K562 (cell line): Measurements from ENCODE around the gene ERCC1. TPM values are rescaled to one million over a fixed set of nuclear protein-coding genes. Genes with fewer than 3 reads are reported as not detected.
A peak's percentile ranks its signal among the peaks of the same experiment; 100 is the strongest.

ENCODE experiments used
- BCOR ChIP-seq: fragments of 450-650 bp; IDR thresholded peaks from 2 replicates; pipeline ENCODE4 v1.6.1; 2016
- HNRNPH1 ChIP-seq: fragments of 200-400 bp; formaldehyde crosslinking; optimal IDR thresholded peaks from 2 replicates; pipeline ENCODE3; 2017; ENCODE audit warnings: low read depth, mild to moderate bottlenecking, low read length, moderate library complexity
- MXI1 ChIP-seq: IDR thresholded peaks from 2 replicates; pipeline ENCODE4 v1.6.1; 2011; ENCODE audit warnings: low read depth, mild to moderate bottlenecking, improper control_type of control experiment, low read length
- POLR2B ChIP-seq: fragments of 450-650 bp; IDR thresholded peaks from 2 replicates; pipeline ENCODE4 v1.6.1; 2018; ENCODE audit warnings: low read depth; ENCODE audit not compliant: partially characterized antibody
- RFX7 ChIP-seq: fragments of 250-450 bp; sonication (Bioruptor Pico); IDR thresholded peaks from 2 replicates; pipeline ENCODE4 v1.5.1; 2021; ENCODE audit warnings: mild to moderate bottlenecking
- TCF3 ChIP-seq: sonication (generic); formaldehyde crosslinking; IDR thresholded peaks from 2 replicates; pipeline ENCODE4 v1.4.0; 2020; ENCODE audit warnings: mild to moderate bottlenecking, missing genetic modification reagents
- ZNF140 ChIP-seq: fragments of 250-450 bp; sonication (Bioruptor Pico); IDR thresholded peaks from 2 replicates; pipeline ENCODE4 v1.8.0; 2021; ENCODE audit warnings: moderate library complexity, mild to moderate bottlenecking, inconsistent platforms
- ZNF184 ChIP-seq: sonication (generic); formaldehyde crosslinking; IDR thresholded peaks from 2 replicates; pipeline ENCODE4 v1.5.0; 2020; ENCODE audit warnings: missing genetic modification reagents
- ZNF24 ChIP-seq: fragments of 450-650 bp; IDR thresholded peaks from 2 replicates; pipeline ENCODE4 v1.6.1; 2016
- ZNF444 ChIP-seq: fragments of 250-450 bp; sonication (Bioruptor Pico); IDR thresholded peaks from 2 replicates; pipeline ENCODE4 v1.4.0; 2020; ENCODE audit warnings: mild to moderate bottlenecking, moderate library complexity
- polyA plus RNA-seq, 8 experiments: library from polyadenylated mRNA; depleted of rRNA in 4 of 8; stranded (reverse) in 5 of 8; unstranded in 3 of 8; fragments of >200 nt; fragmentation: Nextera tagmentation in 2 of 8; fragmentation: Illumina TruSeq in 1 of 8; extraction: Ambion mirVana in 2 of 8; extraction: Trizol in 1 of 8; gene quantifications; 2 replicates each; pipeline versions ENCODE4 v1.2.1 to v1.2.3, GENCODE V29; 2011 to 2014; ENCODE audit warnings: inconsistent platforms in 1 of 8, missing spikeins in 1 of 8
- total RNA-seq, 7 experiments: library from RNA; depleted of rRNA in 6 of 7; stranded (reverse); fragments of >200 nt in 6 of 7; fragmentation: Illumina TruSeq in 2 of 7; extraction: Trizol in 2 of 7; gene quantifications; 2 replicates each; pipeline versions ENCODE4 v1.2.1 to v1.2.3, GENCODE V29; 2011 to 2021; ENCODE audit warnings: low replicate concordance in 1 of 7
- TF ChIP-seq, protein P1 (sequence below): fragments of 250-450 bp; sonication (Bioruptor Pico); IDR thresholded peaks from 2 replicates; pipeline ENCODE4 v1.4.0; 2020
- TF ChIP-seq, protein P2 (sequence below): sonication (generic); formaldehyde crosslinking; IDR thresholded peaks from 2 replicates; pipeline ENCODE4 v1.8.1; 2023; ENCODE audit warnings: mild to moderate bottlenecking, missing genetic modification reagents
- TF ChIP-seq, protein P3 (sequence below): fragments of 250-450 bp; sonication (Bioruptor Pico); IDR thresholded peaks from 2 replicates; pipeline ENCODE4 v1.5.0; 2021; ENCODE audit warnings: mild to moderate bottlenecking, moderate library complexity
- TF ChIP-seq, protein P4 (sequence below): fragments of 450-650 bp; IDR thresholded peaks from 2 replicates; pipeline ENCODE4 v1.6.1; 2016; ENCODE audit warnings: low read depth

The ERCC1 gene
- total and polyA plus RNA-seq, 9 of the 15 experiments (the other 6 are each of a cell fraction or from before 2014, with no cell fraction given): 9.3 to 92.6 (median 60.0) TPM

DNA sequence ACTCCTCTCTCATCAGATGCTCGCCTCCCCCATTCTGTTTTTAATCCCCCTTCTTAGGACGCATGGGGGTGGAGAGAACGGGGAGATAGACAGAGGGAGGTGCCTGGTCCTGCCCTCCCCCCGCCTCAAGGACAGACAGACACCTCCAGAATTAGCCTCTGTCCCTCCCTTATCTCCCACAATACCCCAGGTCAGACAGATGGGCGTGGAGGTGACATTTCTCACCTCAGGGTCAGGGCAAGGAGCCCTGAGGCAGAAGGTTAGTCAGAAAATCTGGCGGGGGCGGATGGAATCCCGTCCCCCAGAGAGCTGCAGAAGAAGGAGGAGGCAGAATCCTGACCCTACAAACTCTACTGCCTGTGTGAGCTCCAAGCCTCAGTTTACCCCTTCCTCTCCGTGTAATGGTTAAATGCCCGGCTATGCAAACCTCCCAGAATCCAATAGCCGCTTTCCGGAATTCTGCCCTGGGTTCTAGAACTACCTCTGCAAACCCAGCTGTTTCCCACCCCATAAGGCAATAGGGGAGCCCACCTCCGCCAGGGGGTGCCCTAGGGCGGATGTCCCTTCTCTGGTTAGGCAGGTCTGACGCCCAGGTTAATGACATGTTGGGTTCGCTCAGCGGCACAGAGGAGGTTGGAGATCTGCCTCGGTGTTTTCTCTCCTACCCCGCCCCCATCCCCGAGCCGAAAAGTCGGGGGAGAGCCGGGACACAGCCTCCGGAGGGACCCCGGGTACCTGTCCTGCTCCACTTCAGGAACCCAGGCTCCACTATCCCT, 19.7 kb downstream of the ERCC1 start (continued):
- TF ChIP-seq, protein P1, sequence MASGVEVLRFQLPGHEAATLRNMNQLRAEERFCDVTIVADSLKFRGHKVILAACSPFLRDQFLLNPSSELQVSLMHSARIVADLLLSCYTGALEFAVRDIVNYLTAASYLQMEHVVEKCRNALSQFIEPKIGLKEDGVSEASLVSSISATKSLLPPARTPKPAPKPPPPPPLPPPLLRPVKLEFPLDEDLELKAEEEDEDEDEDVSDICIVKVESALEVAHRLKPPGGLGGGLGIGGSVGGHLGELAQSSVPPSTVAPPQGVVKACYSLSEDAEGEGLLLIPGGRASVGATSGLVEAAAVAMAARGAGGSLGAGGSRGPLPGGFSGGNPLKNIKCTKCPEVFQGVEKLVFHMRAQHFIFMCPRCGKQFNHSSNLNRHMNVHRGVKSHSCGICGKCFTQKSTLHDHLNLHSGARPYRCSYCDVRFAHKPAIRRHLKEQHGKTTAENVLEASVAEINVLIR (CRISPR knock-in tag): no peak
- no peak for TF ChIP-seq MXI1
- no peak for TF ChIP-seq POLR2B
- no peak for TF ChIP-seq ZNF24
- TF ChIP-seq, protein P2, sequence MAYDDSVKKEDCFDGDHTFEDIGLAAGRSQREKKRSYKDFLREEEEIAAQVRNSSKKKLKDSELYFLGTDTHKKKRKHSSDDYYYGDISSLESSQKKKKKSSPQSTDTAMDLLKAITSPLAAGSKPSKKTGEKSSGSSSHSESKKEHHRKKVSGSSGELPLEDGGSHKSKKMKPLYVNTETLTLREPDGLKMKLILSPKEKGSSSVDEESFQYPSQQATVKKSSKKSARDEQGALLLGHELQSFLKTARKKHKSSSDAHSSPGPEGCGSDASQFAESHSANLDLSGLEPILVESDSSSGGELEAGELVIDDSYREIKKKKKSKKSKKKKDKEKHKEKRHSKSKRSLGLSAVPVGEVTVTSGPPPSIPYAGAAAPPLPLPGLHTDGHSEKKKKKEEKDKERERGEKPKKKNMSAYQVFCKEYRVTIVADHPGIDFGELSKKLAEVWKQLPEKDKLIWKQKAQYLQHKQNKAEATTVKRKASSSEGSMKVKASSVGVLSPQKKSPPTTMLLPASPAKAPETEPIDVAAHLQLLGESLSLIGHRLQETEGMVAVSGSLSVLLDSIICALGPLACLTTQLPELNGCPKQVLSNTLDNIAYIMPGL (CRISPR knock-in tag): no peak
- TF ChIP-seq ZNF184 (CRISPR knock-in tag): no peak
- no peak for TF ChIP-seq HNRNPH1
- TF ChIP-seq ZNF140: no peak
- no peak for TF ChIP-seq RFX7
- no peak for TF ChIP-seq ZNF444 (CRISPR knock-in tag)
- TF ChIP-seq TCF3 (CRISPR knock-in tag): no peak
- TF ChIP-seq, protein P3, sequence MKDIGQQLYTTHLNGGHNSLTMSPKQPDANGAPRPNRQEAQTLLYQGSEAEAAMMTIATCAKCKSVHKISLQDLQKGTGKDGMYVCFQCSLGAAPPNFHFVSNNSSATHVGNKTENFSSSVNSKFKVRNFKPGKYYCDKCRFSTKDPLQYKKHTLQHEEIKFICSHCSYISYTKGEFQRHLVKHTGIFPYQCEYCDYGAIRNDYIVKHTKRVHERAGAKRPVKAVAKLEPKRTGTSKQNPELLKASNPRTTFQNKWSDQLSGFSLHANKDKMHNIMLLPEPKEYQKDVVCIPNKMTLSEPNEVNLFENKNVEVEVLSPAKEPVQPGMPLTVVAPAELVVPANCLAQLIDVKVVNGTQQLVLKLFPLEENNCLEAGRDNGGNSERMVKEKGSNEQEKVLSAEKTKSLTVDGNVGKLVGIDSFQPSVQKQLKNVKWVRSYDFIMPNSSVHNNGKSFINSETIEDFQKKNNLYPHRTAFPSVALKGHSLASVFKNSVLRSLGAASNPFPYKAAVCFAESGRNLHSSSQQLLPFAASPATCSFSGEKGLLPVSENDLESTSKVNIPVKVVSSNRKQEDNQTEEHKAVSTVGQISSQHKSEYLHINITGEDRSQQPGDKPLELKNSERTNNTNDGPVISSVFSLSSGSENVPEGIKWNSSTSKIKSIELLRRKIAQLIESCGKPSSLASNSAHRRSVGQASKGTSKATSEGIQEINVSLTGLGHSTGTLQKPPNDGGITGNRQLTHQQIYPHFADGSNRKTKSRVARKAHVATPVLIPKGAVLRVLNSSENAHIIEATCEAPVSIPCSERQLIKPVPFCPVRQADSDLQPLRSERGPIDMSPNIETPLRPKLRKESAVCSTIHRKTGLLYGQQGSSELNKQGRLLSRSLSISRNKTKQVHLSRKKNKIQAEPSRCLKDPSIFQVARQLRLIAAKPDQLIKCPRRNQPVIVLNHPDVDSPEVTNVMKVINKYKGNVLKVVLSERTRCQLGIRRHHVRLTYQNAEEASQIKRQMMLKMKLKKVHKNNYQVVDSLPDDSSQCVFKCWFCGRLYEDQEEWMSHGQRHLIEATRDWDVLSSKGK (CRISPR knock-in tag): no peak
- TF ChIP-seq, protein P4, sequence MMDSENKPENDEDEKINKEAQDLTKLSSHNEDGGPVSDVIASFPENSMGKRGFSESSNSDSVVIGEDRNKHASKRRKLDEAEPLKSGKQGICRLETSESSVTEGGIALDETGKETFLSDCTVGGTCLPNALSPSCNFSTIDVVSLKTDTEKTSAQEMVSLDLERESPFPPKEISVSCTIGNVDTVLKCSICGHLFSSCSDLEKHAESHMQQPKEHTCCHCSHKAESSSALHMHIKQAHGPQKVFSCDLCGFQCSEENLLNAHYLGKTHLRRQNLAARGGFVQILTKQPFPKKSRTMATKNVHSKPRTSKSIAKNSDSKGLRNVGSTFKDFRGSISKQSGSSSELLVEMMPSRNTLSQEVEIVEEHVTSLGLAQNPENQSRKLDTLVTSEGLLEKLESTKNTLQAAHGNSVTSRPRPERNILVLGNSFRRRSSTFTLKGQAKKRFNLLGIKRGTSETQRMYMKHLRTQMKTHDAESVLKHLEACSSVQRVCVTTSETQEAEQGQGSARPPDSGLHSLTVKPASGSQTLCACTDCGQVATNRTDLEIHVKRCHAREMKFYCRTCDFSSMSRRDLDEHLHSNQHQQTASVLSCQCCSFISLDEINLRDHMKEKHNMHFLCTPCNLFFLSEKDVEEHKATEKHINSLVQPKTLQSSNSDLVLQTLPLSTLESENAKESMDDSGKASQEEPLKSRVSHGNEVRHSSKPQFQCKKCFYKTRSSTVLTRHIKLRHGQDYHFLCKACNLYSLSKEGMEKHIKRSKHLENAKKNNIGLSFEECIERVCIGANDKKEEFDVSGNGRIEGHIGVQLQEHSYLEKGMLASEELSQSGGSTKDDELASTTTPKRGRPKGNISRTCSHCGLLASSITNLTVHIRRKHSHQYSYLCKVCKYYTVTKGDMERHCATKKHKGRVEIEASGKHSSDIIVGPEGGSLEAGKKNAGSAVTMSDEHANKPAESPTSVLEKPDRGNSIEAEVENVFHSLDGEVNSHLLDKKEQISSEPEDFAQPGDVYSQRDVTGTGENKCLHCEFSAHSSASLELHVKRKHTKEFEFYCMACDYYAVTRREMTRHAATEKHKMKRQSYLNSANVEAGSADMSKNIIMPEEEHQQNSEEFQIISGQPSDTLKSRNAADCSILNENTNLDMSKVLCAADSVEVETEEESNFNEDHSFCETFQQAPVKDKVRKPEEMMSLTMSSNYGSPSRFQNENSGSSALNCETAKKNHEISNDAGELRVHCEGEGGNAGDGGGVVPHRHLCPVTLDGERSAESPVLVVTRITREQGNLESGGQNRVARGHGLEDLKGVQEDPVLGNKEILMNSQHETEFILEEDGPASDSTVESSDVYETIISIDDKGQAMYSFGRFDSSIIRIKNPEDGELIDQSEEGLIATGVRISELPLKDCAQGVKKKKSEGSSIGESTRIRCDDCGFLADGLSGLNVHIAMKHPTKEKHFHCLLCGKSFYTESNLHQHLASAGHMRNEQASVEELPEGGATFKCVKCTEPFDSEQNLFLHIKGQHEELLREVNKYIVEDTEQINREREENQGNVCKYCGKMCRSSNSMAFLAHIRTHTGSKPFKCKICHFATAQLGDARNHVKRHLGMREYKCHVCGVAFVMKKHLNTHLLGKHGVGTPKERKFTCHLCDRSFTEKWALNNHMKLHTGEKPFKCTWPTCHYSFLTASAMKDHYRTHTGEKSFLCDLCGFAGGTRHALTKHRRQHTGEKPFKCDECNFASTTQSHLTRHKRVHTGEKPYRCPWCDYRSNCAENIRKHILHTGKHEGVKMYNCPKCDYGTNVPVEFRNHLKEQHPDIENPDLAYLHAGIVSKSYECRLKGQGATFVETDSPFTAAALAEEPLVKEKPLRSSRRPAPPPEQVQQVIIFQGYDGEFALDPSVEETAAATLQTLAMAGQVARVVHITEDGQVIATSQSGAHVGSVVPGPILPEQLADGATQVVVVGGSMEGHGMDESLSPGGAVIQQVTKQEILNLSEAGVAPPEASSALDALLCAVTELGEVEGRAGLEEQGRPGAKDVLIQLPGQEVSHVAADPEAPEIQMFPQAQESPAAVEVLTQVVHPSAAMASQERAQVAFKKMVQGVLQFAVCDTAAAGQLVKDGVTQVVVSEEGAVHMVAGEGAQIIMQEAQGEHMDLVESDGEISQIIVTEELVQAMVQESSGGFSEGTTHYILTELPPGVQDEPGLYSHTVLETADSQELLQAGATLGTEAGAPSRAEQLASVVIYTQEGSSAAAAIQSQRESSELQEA: no peak
- TF ChIP-seq BCOR: peak; percentile 64; the same call in 1 of the 2 replicates
